HepG2 (cell line): ENCODE data around the gene MAPK8.

ENCODE experiments used
- FOXM1 ChIP-seq: sonication (generic); formaldehyde crosslinking; IDR thresholded peaks from 2 replicates; pipeline ENCODE4 v1.5.0; 2020; ENCODE audit warnings: missing genetic modification reagents
- JDP2 ChIP-seq: sonication (generic); formaldehyde crosslinking; IDR thresholded peaks from 2 replicates; pipeline ENCODE4 v1.8.1; 2022; ENCODE audit warnings: missing genetic modification reagents, borderline replicate concordance
- KAT7 ChIP-seq: IDR thresholded peaks from 2 replicates; pipeline ENCODE4 v1.6.1; 2018; ENCODE audit warnings: borderline replicate concordance, missing compliant biosample characterization
- TEAD2 ChIP-seq: sonication (generic); formaldehyde crosslinking; IDR thresholded peaks from 2 replicates; pipeline ENCODE4 v1.9.0; 2021; ENCODE audit warnings: missing genetic modification reagents
- TF ChIP-seq, protein P1 (sequence below): fragments of 450-650 bp; IDR thresholded peaks from 2 replicates; pipeline ENCODE4 v1.6.1; 2016

DNA sequence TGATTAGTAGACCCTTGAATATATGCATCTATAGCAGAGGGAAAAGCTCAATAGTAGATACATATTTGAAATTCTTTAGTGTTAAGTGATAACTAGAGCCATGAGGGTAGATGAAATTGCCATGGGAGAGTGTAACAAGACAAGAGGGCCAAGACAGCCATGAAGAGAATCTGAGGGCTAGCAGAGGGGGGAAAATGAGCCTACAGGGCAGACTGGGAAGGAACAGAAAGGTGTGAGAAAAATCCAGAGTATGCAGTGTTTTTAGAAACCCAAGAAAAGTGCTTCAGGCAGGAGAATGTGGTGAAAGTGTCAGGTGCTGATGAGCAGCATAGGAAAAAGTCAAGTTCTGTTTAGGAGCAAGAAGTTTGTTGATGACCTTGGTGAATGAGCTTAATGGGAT is 63.0 kb downstream of the MAPK8 start:
- TF ChIP-seq FOXM1 (CRISPR knock-in tag) (no peak), TEAD2 (no peak), KAT7 (no peak), JDP2 (CRISPR knock-in tag) (no peak)
- TF ChIP-seq, protein P1, sequence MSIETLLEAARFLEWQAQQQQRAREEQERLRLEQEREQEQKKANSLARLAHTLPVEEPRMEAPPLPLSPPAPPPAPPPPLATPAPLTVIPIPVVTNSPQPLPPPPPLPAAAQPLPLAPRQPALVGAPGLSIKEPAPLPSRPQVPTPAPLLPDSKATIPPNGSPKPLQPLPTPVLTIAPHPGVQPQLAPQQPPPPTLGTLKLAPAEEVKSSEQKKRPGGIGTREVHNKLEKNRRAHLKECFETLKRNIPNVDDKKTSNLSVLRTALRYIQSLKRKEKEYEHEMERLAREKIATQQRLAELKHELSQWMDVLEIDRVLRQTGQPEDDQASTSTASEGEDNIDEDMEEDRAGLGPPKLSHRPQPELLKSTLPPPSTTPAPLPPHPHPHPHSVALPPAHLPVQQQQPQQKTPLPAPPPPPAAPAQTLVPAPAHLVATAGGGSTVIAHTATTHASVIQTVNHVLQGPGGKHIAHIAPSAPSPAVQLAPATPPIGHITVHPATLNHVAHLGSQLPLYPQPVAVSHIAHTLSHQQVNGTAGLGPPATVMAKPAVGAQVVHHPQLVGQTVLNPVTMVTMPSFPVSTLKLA: no peak
